HepG2 (cell line): ENCODE results near the gene USP24. TPM values are rescaled to one million over a fixed set of nuclear protein-coding genes. Genes with fewer than 3 reads are reported as not detected.
A peak's percentile ranks its signal among the peaks of the same experiment; 100 is the strongest.

Source experiments
- CC2D1A ChIP-seq: sonication (generic); formaldehyde crosslinking; IDR thresholded peaks from 2 replicates; pipeline ENCODE4 v1.8.1; 2023; ENCODE audit warnings: mild to moderate bottlenecking, missing genetic modification reagents
- CENPX ChIP-seq: sonication (generic); formaldehyde crosslinking; IDR thresholded peaks from 2 replicates; pipeline ENCODE4 v1.9.0; 2021; ENCODE audit warnings: mild to moderate bottlenecking, missing genetic modification reagents, moderate library complexity
- ISL2 ChIP-seq: sonication (generic); formaldehyde crosslinking; IDR thresholded peaks from 2 replicates; pipeline ENCODE4 v1.5.0; 2020; ENCODE audit warnings: missing genetic modification reagents
- KDM5A ChIP-seq: fragments of 200-600 bp; sonication (generic); IDR thresholded peaks from 2 replicates; pipeline ENCODE4 v1.7.0; 2018; ENCODE audit warnings: antibody characterized with exemption, mild to moderate bottlenecking, low read length, borderline replicate concordance
- NFIC ChIP-seq: IDR thresholded peaks from 2 replicates; pipeline ENCODE4 v1.6.1; 2012; ENCODE audit warnings: mild to moderate bottlenecking, low read length, inconsistent platforms
- ONECUT2 ChIP-seq: sonication (generic); formaldehyde crosslinking; IDR thresholded peaks from 2 replicates; pipeline ENCODE4 v1.4.0; 2020; ENCODE audit warnings: missing genetic modification reagents
- PTBP1 ChIP-seq: fragments of 200-400 bp; formaldehyde crosslinking; IDR thresholded peaks from 2 replicates; pipeline ENCODE4 v1.6.1; 2018; ENCODE audit warnings: low read length, low read depth; ENCODE audit not compliant: poor library complexity, severe bottlenecking
- ZNF143 ChIP-seq: sonication (generic); formaldehyde crosslinking; IDR thresholded peaks from 2 replicates; pipeline ENCODE4 v1.4.0; 2020; ENCODE audit warnings: missing genetic modification reagents
- ZNF24 ChIP-seq: fragments of 450-650 bp; IDR thresholded peaks from 2 replicates; pipeline ENCODE4 v1.6.1; 2017; ENCODE audit warnings: antibody characterized with exemption, mild to moderate bottlenecking
- ZNF605 ChIP-seq: sonication (generic); formaldehyde crosslinking; IDR thresholded peaks from 2 replicates; pipeline ENCODE4 v1.8.0; 2022; ENCODE audit warnings: mild to moderate bottlenecking, missing genetic modification reagents
- ZNF773 ChIP-seq: sonication (generic); formaldehyde crosslinking; IDR thresholded peaks from 2 replicates; pipeline ENCODE4 v1.4.0; 2020; ENCODE audit warnings: missing genetic modification reagents, borderline replicate concordance
- polyA plus RNA-seq, 8 experiments: library from polyadenylated mRNA; depleted of rRNA in 3 of 8; stranded (reverse) in 7 of 8; unstranded in 1 of 8; fragments of >200 nt; fragmentation: Illumina TruSeq in 4 of 8; extraction: Trizol in 4 of 8; gene quantifications; 2 replicates each; pipeline versions ENCODE4 v1.2.1 to v1.2.3, GENCODE V29; 2011 to 2016; ENCODE audit warnings: low read depth in 4 of 8, missing spikeins in 1 of 8, mixed read lengths in 1 of 8; ENCODE audit not compliant: insufficient read depth in 1 of 8
- total RNA-seq, 5 experiments: library from RNA; depleted of rRNA; stranded (reverse); fragments of >200 nt; fragmentation: Illumina TruSeq; extraction: Trizol; gene quantifications; 2 replicates each; pipeline ENCODE4 v1.2.3, GENCODE V29; 2016; ENCODE audit warnings: low read depth in 1 of 5
- TF ChIP-seq, protein P1 (sequence below): sonication (generic); formaldehyde crosslinking; IDR thresholded peaks from 2 replicates; pipeline ENCODE4 v1.4.0; 2020; ENCODE audit warnings: missing genetic modification reagents, mild to moderate bottlenecking, borderline replicate concordance
- TF ChIP-seq, protein P2 (sequence below), 2 experiments: sonication (generic) in 1 of 2; formaldehyde crosslinking in 1 of 2; IDR thresholded peaks; 2 replicates each; pipeline versions ENCODE4 v1.4.0 to v1.6.1; 2018 to 2020; ENCODE audit warnings: missing genetic modification reagents in 2 of 2, borderline replicate concordance in 1 of 2, low read depth in 1 of 2, mild to moderate bottlenecking in 1 of 2, missing biosample characterization in 1 of 2
- TF ChIP-seq, protein P3 (sequence below), 2 experiments: sonication (generic) in 1 of 2; formaldehyde crosslinking in 1 of 2; IDR thresholded peaks; 2 replicates each; pipeline versions ENCODE4 v1.5.1 to v1.6.1; 2011 to 2020; ENCODE audit warnings: borderline replicate concordance in 1 of 2, low read depth in 1 of 2, low read length in 1 of 2, mild to moderate bottlenecking in 1 of 2, missing genetic modification reagents in 1 of 2, moderate library complexity in 1 of 2
- TF ChIP-seq, protein P4 (sequence below): sonication (generic); formaldehyde crosslinking; conservative IDR thresholded peaks from 2 replicates; pipeline ENCODE4 v1.4.0; 2020; ENCODE audit warnings: missing genetic modification reagents
- TF ChIP-seq, protein P5 (sequence below): sonication (generic); formaldehyde crosslinking; IDR thresholded peaks from 2 replicates; pipeline ENCODE4 v1.5.0; 2020; ENCODE audit warnings: mild to moderate bottlenecking, missing genetic modification reagents, moderate library complexity

USP24 gene
- total and polyA plus RNA-seq, 2 of the 13 experiments (the other 11 are each of a cell fraction or from before 2014, with no cell fraction given): 18.8 to 47.6 TPM

DNA sequence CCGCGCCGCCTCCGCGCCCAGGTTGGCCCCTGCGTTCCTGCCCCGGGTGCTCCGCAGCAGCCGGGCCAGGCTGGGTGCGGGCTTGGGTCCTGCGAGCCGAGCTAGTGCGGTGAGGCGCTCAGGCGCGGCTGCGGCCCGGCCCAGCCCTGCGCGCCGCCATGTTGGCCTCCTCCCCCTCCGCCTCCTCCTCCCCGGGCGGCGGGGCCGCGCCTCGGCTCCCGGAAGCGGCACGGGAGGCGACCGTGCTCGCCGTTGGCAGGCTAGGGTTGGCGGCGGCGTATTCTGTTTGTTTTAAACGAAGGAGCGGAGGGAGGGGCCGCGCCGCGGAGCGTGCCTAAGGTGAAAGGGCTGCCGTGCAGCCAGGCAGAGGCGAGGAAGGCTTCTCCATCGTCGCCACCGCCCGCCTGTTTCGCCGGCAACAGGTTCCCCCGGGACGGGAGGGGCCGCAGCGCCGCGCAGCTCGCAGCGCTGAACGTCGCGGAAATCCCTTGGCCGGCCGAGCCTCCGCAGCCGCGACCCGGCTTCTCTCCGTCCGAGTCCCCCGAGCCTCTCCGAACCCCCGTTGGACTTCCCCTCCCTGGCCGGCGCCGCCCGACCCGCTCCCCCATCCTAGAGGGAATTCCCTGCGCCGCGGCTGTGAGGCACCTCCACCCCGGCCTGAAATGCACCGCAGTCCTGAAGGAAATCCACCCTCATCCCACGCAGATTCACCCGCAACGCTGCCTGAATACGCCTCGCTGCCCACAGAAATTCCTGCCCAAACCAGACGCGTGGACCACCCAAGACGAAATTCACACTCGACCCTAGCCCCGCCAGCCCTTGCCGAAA is at the start of gene USP24 (continued):
- TF ChIP-seq CENPX (CRISPR knock-in tag) (no peak), PTBP1 (no peak), CC2D1A (CRISPR knock-in tag) (no peak), ZNF24 (no peak), ONECUT2 (CRISPR knock-in tag) (no peak), ZNF143 (CRISPR knock-in tag) (no peak), KDM5A (no peak), NFIC (no peak), ISL2 (CRISPR knock-in tag) (peak; percentile 54), ZNF773 (CRISPR knock-in tag) (no peak), ZNF605 (CRISPR knock-in tag) (0 out of 2 replicates have a peak, but pooled peaks have one; percentile 16)
- TF ChIP-seq, protein P1, sequence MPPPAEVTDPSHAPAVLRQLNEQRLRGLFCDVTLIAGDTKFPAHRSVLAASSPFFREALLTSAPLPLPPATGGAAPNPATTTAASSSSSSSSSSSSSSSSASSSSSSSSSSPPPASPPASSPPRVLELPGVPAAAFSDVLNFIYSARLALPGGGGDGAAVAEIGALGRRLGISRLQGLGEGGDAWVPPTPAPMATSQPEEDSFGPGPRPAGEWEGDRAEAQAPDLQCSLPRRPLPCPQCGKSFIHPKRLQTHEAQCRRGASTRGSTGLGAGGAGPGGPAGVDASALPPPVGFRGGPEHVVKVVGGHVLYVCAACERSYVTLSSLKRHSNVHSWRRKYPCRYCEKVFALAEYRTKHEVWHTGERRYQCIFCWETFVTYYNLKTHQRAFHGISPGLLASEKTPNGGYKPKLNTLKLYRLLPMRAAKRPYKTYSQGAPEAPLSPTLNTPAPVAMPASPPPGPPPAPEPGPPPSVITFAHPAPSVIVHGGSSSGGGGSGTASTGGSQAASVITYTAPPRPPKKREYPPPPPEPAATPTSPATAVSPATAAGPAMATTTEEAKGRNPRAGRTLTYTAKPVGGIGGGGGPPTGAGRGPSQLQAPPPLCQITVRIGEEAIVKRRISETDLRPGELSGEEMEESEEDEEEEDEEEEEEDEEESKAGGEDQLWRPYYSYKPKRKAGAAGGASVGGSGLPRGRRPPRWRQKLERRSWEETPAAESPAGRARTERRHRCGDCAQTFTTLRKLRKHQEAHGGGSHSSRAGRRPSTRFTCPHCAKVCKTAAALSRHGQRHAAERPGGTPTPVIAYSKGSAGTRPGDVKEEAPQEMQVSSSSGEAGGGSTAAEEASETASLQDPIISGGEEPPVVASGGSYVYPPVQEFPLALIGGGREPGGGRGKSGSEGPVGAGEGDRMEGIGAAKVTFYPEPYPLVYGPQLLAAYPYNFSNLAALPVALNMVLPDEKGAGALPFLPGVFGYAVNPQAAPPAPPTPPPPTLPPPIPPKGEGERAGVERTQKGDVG (CRISPR knock-in tag): peak; percentile 30; the same call in 1 of the 2 replicates
- TF ChIP-seq, protein P2, sequence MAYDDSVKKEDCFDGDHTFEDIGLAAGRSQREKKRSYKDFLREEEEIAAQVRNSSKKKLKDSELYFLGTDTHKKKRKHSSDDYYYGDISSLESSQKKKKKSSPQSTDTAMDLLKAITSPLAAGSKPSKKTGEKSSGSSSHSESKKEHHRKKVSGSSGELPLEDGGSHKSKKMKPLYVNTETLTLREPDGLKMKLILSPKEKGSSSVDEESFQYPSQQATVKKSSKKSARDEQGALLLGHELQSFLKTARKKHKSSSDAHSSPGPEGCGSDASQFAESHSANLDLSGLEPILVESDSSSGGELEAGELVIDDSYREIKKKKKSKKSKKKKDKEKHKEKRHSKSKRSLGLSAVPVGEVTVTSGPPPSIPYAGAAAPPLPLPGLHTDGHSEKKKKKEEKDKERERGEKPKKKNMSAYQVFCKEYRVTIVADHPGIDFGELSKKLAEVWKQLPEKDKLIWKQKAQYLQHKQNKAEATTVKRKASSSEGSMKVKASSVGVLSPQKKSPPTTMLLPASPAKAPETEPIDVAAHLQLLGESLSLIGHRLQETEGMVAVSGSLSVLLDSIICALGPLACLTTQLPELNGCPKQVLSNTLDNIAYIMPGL (CRISPR knock-in tag; IDR thresholded peaks at IDR 0.05; ENCODE audit: borderline replicate concordance in 1 of 2, low read depth in 1 of 2): peak; percentile 67 to 85; a peak in 3 of 4 replicates
- TF ChIP-seq, protein P3, sequence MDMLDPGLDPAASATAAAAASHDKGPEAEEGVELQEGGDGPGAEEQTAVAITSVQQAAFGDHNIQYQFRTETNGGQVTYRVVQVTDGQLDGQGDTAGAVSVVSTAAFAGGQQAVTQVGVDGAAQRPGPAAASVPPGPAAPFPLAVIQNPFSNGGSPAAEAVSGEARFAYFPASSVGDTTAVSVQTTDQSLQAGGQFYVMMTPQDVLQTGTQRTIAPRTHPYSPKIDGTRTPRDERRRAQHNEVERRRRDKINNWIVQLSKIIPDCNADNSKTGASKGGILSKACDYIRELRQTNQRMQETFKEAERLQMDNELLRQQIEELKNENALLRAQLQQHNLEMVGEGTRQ (IDR thresholded peaks at IDR 0.05; ENCODE audit: low read depth, low read length): no peak
- TF ChIP-seq, protein P3 (CRISPR knock-in tag; IDR thresholded peaks at IDR 0.05; ENCODE audit: borderline replicate concordance): no peak
- TF ChIP-seq, protein P4, sequence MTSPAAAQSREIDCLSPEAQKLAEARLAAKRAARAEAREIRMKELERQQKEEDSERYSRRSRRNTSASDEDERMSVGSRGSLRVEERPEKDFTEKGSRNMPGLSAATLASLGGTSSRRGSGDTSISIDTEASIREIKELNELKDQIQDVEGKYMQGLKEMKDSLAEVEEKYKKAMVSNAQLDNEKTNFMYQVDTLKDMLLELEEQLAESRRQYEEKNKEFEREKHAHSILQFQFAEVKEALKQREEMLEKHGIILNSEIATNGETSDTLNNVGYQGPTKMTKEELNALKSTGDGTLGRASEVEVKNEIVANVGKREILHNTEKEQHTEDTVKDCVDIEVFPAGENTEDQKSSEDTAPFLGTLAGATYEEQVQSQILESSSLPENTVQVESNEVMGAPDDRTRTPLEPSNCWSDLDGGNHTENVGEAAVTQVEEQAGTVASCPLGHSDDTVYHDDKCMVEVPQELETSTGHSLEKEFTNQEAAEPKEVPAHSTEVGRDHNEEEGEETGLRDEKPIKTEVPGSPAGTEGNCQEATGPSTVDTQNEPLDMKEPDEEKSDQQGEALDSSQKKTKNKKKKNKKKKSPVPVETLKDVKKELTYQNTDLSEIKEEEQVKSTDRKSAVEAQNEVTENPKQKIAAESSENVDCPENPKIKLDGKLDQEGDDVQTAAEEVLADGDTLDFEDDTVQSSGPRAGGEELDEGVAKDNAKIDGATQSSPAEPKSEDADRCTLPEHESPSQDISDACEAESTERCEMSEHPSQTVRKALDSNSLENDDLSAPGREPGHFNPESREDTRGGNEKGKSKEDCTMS (CRISPR knock-in tag): no peak
- TF ChIP-seq, protein P5, sequence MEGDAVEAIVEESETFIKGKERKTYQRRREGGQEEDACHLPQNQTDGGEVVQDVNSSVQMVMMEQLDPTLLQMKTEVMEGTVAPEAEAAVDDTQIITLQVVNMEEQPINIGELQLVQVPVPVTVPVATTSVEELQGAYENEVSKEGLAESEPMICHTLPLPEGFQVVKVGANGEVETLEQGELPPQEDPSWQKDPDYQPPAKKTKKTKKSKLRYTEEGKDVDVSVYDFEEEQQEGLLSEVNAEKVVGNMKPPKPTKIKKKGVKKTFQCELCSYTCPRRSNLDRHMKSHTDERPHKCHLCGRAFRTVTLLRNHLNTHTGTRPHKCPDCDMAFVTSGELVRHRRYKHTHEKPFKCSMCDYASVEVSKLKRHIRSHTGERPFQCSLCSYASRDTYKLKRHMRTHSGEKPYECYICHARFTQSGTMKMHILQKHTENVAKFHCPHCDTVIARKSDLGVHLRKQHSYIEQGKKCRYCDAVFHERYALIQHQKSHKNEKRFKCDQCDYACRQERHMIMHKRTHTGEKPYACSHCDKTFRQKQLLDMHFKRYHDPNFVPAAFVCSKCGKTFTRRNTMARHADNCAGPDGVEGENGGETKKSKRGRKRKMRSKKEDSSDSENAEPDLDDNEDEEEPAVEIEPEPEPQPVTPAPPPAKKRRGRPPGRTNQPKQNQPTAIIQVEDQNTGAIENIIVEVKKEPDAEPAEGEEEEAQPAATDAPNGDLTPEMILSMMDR: no peak
